ENCODE results near the gene VEGFA. TPM values are rescaled to one million over a fixed set of nuclear protein-coding genes. Genes with fewer than 3 reads are reported as not detected.
A peak's percentile ranks its signal among the peaks of the same experiment; 100 is the strongest.
"Not testable (repeated sequence)": the region's sequence is repeated elsewhere in the genome, so short reads cannot be mapped to it uniquely, and the experiment has no call there.

The VEGFA gene
- total RNA-seq, 3 donors from 2014 or later = 89.4 to 165 (median 94.7) TPM

- Histone ChIP-seq H3K4me1 (ENCODE audit: low read depth) (peaks cover 31% of the 10 kb centered on the region), H3K36me3 (ENCODE audit: low read depth) (no peaks in the 10 kb centered on the region), H3K9me3 (no peaks in the 10 kb centered on the region), H3K4me3 (no peak overlapping the region)
- no peak for DNase-seq
- TF ChIP-seq CTCF (IDR thresholded peaks at IDR 0.05) = no peak
- ATAC-seq = no peak
- intact Hi-C loops (cut with DNase I, micrococcal nuclease) = no loop called here
These were observed 44.1 kb downstream of the VEGFA start for GRCh38 chr6:43814111-43814510.

- DNase-seq (no peak), ATAC-seq (peak; percentile 22)
- no peak for TF ChIP-seq CTCF (IDR thresholded peaks at IDR 0.05)
- no peak overlapping the region for H3K4me3 ChIP-seq
- H3K9me3 ChIP-seq = no peaks in the 10 kb centered on the region
- intact Hi-C loops (cut with DNase I, micrococcal nuclease) = no loop called here
- no peaks in the 10 kb centered on the region for H3K36me3 ChIP-seq (ENCODE audit: low read depth)
- peaks cover 36% of the 10 kb centered on the region for H3K4me1 ChIP-seq (ENCODE audit: low read depth)
These were observed 44.9 kb downstream of the VEGFA start for GRCh38 chr6:43814865-43815264.

GRCh38 chr6:43817192-43817591, 47.2 kb downstream of the VEGFA start:
- peak; percentile 41 for ATAC-seq
- intact Hi-C loops (cut with DNase I, micrococcal nuclease) = no loop called here
- Histone ChIP-seq H3K9me3 (no peaks in the 10 kb centered on the region), H3K4me3 (no peak overlapping the region), H3K36me3 (ENCODE audit: low read depth) (no peaks in the 10 kb centered on the region), H3K4me1 (ENCODE audit: low read depth) (peaks cover 36% of the 10 kb centered on the region)
- DNase-seq = peak in 2 of 3 donors; percentile 62 to 71
- TF ChIP-seq CTCF (IDR thresholded peaks at IDR 0.05) = no peak

- ATAC-seq; H3K9me3 ChIP-seq; H3K36me3 ChIP-seq (ENCODE audit: low read depth); DNase-seq; H3K4me3 ChIP-seq; intact Hi-C loops (cut with DNase I, micrococcal nuclease): not testable (repeated sequence)
- H3K4me1 ChIP-seq (ENCODE audit: low read depth) = peaks cover 29% of the 10 kb centered on the region
These were observed 49.0 kb downstream of the VEGFA start for GRCh38 chr6:43818973-43819372.

- H3K4me1 ChIP-seq (ENCODE audit: low read depth) = peaks cover 25% of the 10 kb centered on the region
- H3K36me3 ChIP-seq (ENCODE audit: low read depth) = no peaks in the 10 kb centered on the region
- intact Hi-C loops (cut with DNase I, micrococcal nuclease) = loop anchor here in 1 of 2 donors (10.0 kb wide), 1 partner anchor 45 kb away; the partner anchor contains the start of gene VEGFA
- ATAC-seq = no peak
- DNase-seq = no peak
- no peak overlapping the region for H3K4me3 ChIP-seq
- no peaks in the 10 kb centered on the region for H3K9me3 ChIP-seq
- TF ChIP-seq CTCF (IDR thresholded peaks at IDR 0.05) = no peak
These were observed 49.9 kb downstream of the VEGFA start for GRCh38 chr6:43819958-43820357.

- H3K4me1 ChIP-seq (ENCODE audit: low read depth) = peaks cover 20% of the 10 kb centered on the region
- H3K4me3 ChIP-seq = no peak overlapping the region
- no peak for DNase-seq
- no peaks in the 10 kb centered on the region for H3K36me3 ChIP-seq (ENCODE audit: low read depth)
- TF ChIP-seq CTCF (IDR thresholded peaks at IDR 0.05) = no peak
- ATAC-seq = no peak
- intact Hi-C loops (cut with DNase I, micrococcal nuclease) = loop anchor here in 1 of 2 donors (10.0 kb wide), 1 partner anchor 46 kb away; the partner anchor contains the start of gene VEGFA
- no peaks in the 10 kb centered on the region for H3K9me3 ChIP-seq
These were observed 50.5 kb downstream of the VEGFA start for GRCh38 chr6:43820486-43820885.
